HG02610 (cell line): ENCODE measurements around the gene FHOD3.
"Not testable (repeated sequence)": the region's sequence is repeated elsewhere in the genome, so short reads cannot be mapped to it uniquely, and the experiment has no call there.

Experiments
- ATAC-seq: cut with Tn5 transposase; IDR thresholded peaks from one replicate; pipeline ENCODE4 v1.9.1; 2021; ENCODE audit warnings: mild to moderate bottlenecking, moderate library complexity; ENCODE audit not compliant: unreplicated experiment

FHOD3 gene

GRCh38 chr18:36348331-36348730 lies 50.8 kb downstream of the FHOD3 start:
- no peak for ATAC-seq

GRCh38 chr18:36348971-36349417 lies 51.5 kb downstream of the FHOD3 start:
- no peak for ATAC-seq

DNA sequence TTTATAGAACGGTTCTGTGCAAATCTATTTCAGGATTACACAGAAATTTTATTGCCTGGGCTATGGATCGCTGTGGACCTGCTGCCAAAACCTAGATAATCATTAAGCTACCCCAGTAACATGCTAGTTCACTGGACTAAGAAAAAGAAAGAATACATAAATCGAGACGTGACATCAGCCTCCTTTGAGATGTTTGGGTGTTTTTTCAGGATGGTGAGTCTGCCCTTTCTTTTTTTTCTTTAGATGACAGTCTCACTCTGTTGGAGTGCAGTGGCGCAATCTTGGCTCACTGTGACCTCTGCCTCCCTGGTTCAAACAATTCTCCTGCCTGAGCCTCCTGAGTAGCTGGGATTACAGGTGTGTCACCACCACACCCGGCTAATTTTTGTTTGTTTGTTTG lies 52.0 kb downstream of the FHOD3 start:
- ATAC-seq = no peak

- ATAC-seq = no peak
These were observed 52.7 kb downstream of the FHOD3 start for GRCh38 chr18:36350251-36350651.

- no peak for ATAC-seq
These were observed 53.4 kb downstream of the FHOD3 start for GRCh38 chr18:36350839-36351469.

GRCh38 chr18:36352384-36352783 lies 54.9 kb downstream of the FHOD3 start:
- ATAC-seq = no peak

DNA sequence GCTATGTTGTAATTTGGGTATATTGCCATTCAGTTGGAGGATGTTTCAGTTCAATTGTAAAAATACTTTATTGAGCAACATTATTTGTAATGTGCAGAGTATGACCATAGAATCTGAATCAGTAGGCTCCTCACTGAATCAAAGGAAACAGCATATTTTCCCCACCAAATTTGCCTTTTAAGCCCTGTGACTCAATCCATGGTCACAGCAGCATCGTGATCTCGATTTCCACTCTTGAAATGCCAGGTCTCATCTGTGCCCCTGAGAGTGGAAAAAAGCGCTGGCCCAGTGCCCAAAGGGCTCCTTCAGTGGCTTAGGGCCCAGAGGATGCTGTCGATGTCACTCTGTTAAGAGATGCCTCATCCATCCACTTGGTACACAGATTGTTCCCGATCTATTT lies 57.5 kb downstream of the FHOD3 start:
- no peak for ATAC-seq

DNA sequence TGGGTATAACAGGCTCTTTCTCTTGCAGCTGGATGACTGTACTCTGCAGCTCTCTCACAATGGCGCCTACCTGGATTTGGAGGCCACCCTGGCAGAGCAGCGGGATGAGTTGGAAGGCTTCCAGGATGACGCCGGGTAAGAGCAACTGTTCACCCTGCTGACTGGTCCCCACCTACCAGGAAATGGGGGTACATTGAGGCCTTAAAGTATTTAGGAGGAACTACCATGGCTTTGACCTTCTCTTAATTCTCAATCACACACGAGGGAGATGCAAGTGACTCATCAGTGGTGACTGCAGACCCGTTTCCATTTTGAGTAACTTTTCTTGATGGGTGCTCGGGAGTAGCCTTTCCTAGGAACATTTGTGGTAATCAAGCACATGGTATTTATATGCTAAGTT lies 58.0 kb downstream of the FHOD3 start:
- ATAC-seq = no peak

DNA sequence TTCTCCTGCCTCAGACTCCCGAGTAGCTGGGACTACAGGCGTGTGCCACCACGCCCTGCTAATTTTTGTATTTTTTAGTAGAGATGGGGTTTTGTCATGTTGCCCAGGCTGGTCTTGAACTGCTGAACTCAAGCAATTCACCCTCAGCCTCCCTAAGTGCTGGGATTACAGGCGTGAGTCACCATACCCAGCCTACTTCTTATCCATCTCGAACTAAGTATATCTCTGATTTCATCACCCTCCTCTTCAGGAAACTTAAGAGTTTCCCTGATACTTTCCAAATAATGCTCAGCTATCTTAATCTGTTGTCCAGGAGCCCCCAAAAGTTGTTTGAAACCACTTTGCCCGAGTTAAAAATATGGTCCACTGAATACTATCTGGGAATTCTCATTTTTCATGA lies 59.2 kb downstream of the FHOD3 start:
- not testable (repeated sequence) for ATAC-seq

- no peak for ATAC-seq
These were observed 60.6 kb downstream of the FHOD3 start for GRCh38 chr18:36358141-36358540.

DNA sequence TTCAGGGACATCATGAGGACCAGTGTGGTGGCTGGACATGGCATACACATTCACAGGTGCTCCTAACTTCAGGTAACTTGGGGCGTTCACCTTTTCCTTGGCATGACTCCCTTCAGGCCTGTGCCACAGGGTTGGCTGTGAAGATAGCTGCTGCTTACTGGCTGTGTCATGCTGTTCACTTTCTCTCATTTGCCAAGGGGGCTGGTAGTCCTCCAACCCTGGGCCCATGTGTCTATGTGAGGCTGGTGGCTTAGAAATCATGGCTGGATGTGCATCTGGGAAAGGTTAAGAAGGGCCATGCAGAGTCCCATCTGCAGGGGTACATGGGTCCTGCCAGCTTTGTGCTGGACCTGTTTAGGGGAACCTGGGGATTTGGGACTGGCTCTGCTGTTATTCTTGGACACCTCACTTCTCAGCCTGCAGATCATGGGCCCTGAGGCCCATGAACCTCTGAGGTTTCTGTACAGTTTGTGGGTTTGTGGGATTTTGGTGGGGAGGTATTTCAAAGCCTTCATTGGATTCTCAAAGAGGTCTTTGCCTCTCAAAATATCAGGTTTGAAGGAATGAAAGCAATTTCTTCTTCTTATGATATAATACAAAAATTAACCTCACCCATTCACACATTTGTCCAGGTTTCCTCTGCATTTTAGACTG lies 62.9 kb downstream of the FHOD3 start:
- no peak for ATAC-seq

DNA sequence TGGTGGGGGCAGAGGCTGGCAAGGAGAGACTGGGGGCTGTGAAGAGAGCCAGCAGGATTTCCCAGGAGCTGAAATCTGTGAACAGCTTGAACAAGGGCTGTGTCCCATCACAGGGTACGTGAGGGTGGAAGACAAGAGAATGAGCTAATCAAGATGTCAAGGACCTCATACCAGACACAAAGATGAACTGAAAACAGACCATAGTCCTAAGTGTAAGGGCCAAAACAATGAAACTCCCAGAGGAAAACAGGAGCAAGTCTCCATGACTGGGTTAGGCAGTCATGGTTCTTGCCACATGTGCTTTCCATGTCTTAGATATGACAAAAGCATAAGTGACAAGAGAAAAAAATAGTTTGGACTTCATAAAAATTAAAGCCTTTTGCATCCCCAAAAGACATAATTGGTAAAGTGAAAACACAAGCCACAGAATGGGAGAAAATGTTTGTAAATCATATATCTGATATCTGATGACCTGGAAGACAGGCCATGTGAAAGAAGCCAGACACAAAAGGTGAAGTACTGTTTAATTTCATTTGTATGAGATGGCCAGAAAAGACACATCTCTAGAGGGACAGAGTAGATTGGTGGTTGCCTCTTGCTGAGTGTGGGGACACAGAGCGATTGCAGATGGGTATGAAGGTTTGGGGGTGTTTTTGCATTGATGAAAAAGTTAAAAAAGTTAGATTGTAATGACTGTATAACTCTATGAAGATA lies 67.6 kb downstream of the FHOD3 start:
- ATAC-seq = no peak

DNA sequence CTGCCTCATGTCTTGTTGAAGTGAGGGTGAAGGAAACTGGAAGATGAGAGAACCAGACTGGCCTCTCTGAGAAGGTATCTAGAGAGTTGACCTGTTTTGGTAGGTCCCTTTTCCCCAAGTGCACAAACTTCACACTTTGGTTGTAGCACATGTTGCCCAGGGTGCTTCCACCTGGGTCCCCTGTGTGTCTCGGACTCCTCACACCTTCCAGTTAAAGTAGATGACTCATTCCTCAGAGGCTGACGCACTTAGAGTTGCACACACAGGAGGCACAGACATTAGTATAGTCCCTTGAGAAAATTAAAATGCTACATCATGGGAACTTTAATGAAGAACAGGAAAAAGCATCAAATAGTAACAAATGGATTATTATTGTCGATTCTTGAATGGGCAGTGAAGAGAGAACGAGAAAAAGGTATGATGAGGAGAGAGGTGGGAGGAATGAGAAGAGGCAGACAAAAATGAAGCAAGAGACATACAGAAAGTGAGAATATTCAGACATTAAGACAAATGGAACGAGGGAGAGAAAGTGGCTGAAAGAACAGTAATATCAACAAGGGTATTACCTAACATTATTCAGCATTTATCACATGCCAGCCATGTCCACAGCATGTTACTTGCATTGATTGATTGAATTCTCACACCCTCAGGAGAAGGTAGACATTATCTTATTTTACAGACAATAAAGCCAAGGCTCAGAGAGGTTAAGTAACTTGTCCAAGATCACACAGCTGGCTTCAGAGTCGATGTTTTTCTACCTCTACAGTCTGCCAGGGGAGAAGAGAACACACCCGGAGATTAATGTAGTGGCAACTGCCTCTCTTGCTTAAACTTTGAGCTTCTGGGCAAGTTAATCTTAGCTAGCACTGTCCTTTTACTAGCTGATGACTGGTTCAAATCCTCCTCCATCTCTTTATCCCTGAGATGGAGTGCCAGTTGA lies 68.6 kb downstream of the FHOD3 start:
- no peak for ATAC-seq

DNA sequence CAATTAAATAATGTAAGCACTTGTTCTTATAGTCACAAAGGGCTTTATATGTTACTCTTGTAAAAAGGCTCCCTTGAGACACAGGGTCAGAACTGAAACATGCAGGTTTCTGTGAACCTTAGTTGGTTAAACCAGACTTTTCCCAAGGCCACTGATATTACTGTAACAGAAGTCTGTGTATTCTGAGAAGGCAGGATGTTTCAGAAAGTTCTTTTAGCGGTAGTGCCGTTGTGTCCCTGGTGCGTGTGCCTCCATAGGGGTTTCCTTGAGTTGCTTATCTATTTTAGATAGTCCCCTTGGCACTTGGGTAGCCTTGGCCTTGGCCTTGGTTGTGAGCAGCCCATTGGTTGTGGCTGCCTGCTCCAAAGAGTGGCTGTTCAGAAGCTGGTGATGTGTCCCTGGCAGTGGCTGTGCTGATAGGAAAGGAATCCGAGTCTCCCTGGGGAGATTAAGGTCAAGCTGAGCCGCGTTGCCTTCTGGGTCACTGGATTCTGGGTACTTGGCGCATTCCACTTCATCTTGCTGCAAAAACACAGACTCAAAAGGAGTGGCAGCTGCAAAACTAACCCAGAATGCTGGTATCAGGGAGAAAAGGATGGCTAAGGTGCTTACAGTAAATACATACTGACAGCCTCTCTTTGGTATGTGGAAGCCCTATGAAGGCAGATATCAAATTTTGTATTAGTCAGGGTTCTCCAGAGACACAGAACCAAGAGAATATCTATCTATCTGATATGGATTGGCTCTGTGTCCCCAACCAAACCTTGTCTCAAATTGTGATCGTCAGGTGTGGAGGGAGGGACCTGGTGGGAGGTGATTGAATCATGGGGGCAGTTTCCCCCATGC lies 69.7 kb downstream of the FHOD3 start:
- peak; percentile 53 for ATAC-seq

GRCh38 chr18:36368889-36369288 lies 71.4 kb downstream of the FHOD3 start:
- ATAC-seq = no peak

DNA sequence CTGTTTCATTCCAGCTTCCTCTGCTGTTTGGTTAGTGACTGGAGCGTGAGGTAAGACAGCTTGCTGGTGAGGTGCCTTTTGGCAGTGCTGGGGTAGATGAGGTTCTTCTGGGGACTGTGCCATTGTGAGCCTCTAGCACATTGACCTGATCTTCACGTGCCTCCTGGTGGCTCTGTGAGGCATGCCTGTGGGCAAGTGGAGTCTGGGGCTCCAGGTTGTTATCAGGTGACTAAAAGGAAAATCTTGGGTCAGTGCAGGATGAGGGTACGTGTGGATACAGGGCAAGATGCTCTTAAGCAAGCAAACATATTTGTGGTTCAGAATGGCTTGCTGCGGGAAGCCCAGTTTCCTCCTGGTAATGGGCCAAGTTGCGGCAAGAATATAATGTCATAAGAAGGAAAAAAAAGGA lies 75.4 kb downstream of the FHOD3 start:
- no peak for ATAC-seq

DNA sequence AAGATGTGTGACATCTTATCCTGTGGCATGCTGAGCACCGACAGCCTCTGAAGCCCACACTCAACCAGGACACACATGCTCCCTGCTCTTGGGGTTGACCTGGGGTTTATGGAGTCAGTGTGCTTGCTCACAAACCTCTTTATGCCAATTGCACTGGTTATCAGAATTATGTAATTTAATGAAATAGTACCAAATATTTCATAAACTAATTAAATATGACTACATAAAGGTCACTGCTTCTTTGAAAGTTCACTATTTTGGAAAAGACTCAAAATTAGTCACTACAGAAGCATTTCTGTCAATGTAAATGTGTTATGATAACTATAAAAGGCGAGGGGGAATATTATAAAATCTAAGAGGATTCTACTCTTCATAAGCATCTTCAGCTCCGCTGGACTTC lies 76.7 kb downstream of the FHOD3 start:
- no peak for ATAC-seq

GRCh38 chr18:36375118-36375517 lies 77.6 kb downstream of the FHOD3 start:
- ATAC-seq = peak; percentile 40

GRCh38 chr18:36376361-36376760 lies 78.8 kb downstream of the FHOD3 start:
- no peak for ATAC-seq

DNA sequence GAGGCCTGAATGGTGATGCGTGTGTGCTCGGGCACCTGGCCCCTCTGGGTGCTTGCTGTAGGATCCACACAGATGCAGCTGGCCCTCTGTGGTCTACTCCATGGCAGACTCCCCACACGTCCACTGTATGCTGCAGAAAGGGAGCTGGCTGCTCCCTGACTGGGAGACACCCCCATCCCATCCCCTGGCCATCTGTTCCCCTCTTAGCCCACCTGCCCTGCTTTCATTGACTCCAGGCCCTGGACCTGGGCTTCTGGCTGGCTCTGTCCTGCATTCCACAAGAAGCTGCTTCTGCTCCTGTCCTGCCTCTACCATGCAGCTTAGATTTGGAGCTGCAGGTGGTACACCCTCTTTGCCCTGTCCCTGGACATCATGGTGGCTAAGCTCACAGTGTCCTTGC lies 80.1 kb downstream of the FHOD3 start:
- no peak for ATAC-seq
